Activated naive CD8-positive, alpha-beta T cell treated with anti-CD3 and anti-CD28 coated beads, Interleukin-2, amount 50 U/mL, for 24 hours (primary cell): ENCODE measurements around the gene LHFPL6.
A peak's percentile ranks its signal among the peaks of the same experiment; 100 is the strongest.

Experiments
- ATAC-seq: fragments of 150-1000 bp; cut with Tn5 transposase; one replicate; pipeline ENCODE4 v1.10.0; 2021
- DNase-seq: peaks from one replicate; pipeline ENCODE4 v3.0.0; 2021
- H3K27ac Mint-ChIP-seq: one replicate; pipeline ENCODE4 v1.8.0; 2021; ENCODE audit warnings: mild to moderate bottlenecking, mixed read lengths
- H3K27me3 Mint-ChIP-seq: one replicate; pipeline ENCODE4 v1.8.0; 2021; ENCODE audit warnings: mixed read lengths
- H3K36me3 Mint-ChIP-seq: one replicate; pipeline ENCODE4 v1.8.0; 2021; ENCODE audit warnings: low read depth, mixed read lengths
- H3K4me1 Mint-ChIP-seq: one replicate; pipeline ENCODE4 v1.8.0; 2021; ENCODE audit warnings: mixed read lengths
- H3K4me3 Mint-ChIP-seq: one replicate; pipeline ENCODE4 v1.8.0; 2021; ENCODE audit warnings: mild to moderate bottlenecking, moderate library complexity, mixed read lengths
- H3K9me3 Mint-ChIP-seq: one replicate; pipeline ENCODE4 v1.8.0; 2021; ENCODE audit warnings: mixed read lengths

LHFPL6 gene

DNA sequence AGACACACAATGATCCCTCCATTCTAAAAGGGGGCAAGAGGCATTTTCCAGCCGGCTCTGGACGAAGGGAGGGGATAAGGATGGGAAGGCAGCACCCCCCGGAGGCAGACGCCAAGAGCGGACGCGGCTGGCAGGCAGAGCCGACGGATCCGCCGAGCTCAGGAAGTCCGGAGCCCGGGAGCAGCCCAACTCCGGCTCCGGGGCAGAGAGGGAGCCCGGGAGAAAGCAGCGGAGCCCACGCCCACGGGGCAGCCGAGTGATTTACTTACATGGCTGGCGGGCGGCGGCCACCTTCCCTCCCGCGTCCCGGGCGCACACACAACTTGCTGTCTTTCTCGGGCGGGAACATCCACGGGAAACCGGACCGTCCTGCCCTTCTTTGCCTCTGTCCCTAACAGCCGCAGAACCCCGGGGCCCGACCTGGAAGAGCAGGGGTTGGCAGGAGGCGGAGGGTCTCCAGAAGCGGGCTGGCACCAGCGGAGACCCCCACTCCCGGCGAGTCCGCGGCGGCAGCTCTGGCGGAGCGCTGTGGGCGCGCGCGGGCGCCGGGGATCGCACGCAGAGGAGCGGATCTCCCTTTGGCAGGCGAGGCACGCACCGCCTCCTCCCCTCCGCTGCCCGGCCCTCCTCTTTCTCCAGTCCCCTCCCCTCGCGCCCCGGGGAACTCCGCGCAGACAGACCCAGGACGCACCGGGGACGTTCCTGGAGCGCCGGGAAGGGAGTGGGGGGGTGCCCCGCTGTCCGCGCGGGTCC lies at the start of gene LHFPL6:
Gene LHFPL6, minus strand, starts transcription at position 580 of the 753 bp plus-strand sequence.
- DNase-seq (peak; percentile 74), ATAC-seq (peak; percentile 97)
- H3K36me3 Mint-ChIP-seq: no peaks in the 10 kb centered on the region
- peaks cover 53% of the 10 kb centered on the region for H3K27me3 Mint-ChIP-seq
- H3K27ac Mint-ChIP-seq: no peak within 1 kb of the TSS
- H3K4me3 Mint-ChIP-seq: peak within 1 kb of the TSS; percentile 80
- H3K9me3 Mint-ChIP-seq: no peaks in the 10 kb centered on the region
- peaks cover 14% of the 10 kb centered on the region for H3K4me1 Mint-ChIP-seq

DNA sequence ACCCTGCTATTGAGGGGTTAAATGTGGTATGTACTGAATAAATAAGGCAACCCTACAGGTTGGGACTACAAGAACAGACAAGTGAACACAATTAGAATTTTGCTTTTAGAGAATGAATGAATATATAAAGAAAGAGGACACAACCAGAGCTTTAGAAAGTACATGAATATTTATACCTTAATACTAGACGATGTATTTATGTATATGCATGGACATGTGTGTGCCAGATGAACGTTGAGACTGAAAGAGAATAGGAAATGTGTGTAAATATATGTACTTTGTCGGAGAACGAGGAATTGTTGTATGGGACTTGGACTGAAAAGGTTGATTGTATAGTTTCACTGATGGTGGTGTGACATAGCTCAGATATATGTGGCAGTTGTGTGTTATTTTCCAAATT lies 43.1 kb upstream of the LHFPL6 start:
- DNase-seq: no peak
- no peak for ATAC-seq
- no peak overlapping the region for H3K27ac Mint-ChIP-seq
- peaks cover 9% of the 10 kb centered on the region for H3K27me3 Mint-ChIP-seq
- H3K4me3 Mint-ChIP-seq: no peak overlapping the region
- no peaks in the 10 kb centered on the region for H3K9me3 Mint-ChIP-seq
- H3K4me1 Mint-ChIP-seq: no peaks in the 10 kb centered on the region
- no peaks in the 10 kb centered on the region for H3K36me3 Mint-ChIP-seq

DNA sequence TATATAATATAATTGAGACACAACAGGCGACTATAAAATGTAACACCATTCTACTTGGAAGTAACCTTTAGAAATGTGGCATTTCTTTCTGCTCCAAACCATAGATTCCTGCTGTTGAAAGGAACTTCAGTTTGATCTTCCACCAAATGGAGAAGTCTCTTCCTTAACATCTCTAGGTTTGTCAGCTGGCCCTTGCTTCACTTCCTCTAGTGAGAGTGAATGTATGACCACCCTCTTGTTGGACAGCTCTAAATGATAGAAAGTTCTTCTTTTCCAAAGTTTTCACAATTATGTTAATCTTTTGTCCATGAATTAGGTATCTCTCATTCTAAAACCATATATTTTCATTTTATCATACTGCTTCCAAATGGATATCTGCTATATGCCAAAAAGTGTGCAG lies 38.7 kb upstream of the LHFPL6 start:
- no peak overlapping the region for H3K4me3 Mint-ChIP-seq
- no peaks in the 10 kb centered on the region for H3K9me3 Mint-ChIP-seq
- no peaks in the 10 kb centered on the region for H3K4me1 Mint-ChIP-seq
- H3K27me3 Mint-ChIP-seq: peaks cover 19% of the 10 kb centered on the region
- DNase-seq (no peak), ATAC-seq (no peak)
- H3K27ac Mint-ChIP-seq: no peak overlapping the region
- no peaks in the 10 kb centered on the region for H3K36me3 Mint-ChIP-seq

DNA sequence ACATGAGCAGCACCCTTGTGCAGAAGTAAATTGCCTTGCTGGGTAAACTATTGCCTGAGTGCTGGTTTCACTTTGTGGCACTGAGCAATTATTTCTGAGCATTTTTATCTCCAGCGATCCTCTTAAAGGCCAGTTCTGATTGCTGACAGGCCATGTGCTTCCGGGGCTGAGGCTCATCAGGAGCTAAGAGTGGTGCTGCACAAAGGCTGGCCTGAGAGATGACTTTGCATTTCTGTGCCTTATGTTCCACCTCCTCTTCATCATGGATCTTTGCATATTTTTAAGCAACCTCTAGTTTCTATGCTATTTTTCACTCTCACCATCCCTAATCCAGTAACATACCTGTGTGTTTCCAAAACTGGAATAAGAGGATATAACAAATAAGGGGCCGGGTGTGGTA lies 34.9 kb upstream of the LHFPL6 start:
- Mint-ChIP-seq H3K27me3 (peaks cover 24% of the 10 kb centered on the region), H3K9me3 (no peaks in the 10 kb centered on the region), H3K36me3 (no peaks in the 10 kb centered on the region), H3K27ac (no peak overlapping the region), H3K4me1 (no peaks in the 10 kb centered on the region), H3K4me3 (no peak overlapping the region)
- ATAC-seq: no peak
- DNase-seq: no peak

DNA sequence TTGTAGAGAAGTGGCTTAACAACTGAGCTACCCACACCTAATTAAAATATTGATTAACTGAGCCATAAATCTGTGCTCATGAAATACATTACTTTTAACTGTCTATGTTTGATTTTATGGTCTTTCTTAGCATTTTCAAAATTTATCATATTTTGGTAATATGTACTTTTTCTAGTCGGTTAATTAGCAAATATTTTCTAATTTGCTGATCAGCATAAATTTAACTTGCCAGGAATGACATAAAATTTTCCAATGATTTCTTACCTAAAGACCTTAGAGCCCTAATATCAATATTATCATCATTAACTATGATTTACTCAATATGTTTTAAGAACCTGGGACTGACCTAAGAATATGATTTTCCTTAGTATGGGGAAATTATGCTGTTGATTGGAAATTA lies 32.6 kb upstream of the LHFPL6 start:
- Mint-ChIP-seq H3K36me3 (peaks cover 1% of the 10 kb centered on the region), H3K4me1 (no peaks in the 10 kb centered on the region), H3K27me3 (peaks cover 26% of the 10 kb centered on the region), H3K27ac (no peak overlapping the region), H3K9me3 (peaks cover 13% of the 10 kb centered on the region), H3K4me3 (no peak overlapping the region)
- no peak for ATAC-seq
- no peak for DNase-seq

DNA sequence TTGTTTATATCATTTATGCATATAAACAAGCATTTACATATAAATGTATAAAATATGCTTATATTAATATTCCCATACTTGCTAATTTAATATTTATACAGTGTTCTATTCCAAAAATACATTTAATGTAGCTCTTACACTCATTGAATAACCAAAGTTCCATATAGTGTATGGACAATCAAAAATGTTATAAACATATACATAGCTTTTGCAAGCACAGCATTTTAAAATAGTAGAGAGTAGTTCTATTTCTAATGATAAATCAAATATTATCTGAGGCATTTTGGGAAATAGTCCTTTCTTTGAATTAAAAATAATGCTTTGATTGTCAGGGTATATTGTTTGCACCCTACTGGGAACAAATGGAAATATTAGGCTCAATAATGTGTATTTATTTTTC lies 30.0 kb upstream of the LHFPL6 start:
- H3K4me3 Mint-ChIP-seq: no peak overlapping the region
- DNase-seq: no peak
- H3K27me3 Mint-ChIP-seq: peaks cover 24% of the 10 kb centered on the region
- H3K36me3 Mint-ChIP-seq: peaks cover 1% of the 10 kb centered on the region
- peaks cover 22% of the 10 kb centered on the region for H3K9me3 Mint-ChIP-seq
- no peak overlapping the region for H3K27ac Mint-ChIP-seq
- ATAC-seq: no peak
- H3K4me1 Mint-ChIP-seq: no peaks in the 10 kb centered on the region

DNA sequence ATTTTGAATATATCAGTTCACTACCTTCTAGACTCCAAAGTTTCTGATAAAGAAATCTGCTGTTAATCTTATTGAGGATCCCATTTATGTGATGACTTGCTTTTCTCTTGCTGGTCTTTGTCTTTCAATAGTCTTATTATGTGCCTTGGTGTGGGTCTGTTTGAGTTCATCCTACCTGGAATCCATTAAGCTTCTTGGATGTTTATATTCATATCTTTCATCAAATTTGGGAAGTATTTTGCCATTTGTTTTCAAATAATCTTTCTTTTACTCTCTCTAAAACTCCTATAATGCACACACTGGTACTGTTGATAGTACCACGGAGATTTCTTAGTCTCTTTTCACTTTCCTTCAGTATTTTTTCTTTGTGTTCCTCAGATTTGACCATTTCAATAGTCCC lies 28.3 kb upstream of the LHFPL6 start:
- H3K9me3 Mint-ChIP-seq: peaks cover 22% of the 10 kb centered on the region
- no peak for ATAC-seq
- peaks cover 17% of the 10 kb centered on the region for H3K27me3 Mint-ChIP-seq
- H3K4me3 Mint-ChIP-seq: no peak overlapping the region
- peaks cover 1% of the 10 kb centered on the region for H3K36me3 Mint-ChIP-seq
- no peak for DNase-seq
- H3K27ac Mint-ChIP-seq: no peak overlapping the region
- no peaks in the 10 kb centered on the region for H3K4me1 Mint-ChIP-seq

DNA sequence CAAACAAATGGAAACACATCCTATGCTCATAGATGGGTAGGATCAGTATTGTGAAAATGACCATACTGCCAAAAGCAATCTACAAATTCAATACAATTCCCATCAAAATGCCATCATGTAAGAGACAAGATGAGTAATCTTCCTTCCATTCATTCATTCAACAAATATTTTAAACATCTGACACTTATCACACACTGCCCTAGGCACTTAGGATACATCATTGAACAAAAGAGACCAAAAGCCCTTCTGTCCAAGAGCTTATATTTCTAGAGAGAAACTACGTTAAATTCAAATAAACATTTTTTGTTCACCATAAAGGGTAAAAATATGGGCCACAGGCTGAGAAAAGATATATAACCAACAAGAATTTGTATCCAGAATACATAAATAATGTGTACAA lies 20.5 kb upstream of the LHFPL6 start:
- Mint-ChIP-seq H3K9me3 (no peaks in the 10 kb centered on the region), H3K36me3 (no peaks in the 10 kb centered on the region), H3K4me1 (no peaks in the 10 kb centered on the region), H3K27me3 (peaks cover 2% of the 10 kb centered on the region), H3K4me3 (no peak overlapping the region), H3K27ac (no peak overlapping the region)
- ATAC-seq: no peak
- no peak for DNase-seq

DNA sequence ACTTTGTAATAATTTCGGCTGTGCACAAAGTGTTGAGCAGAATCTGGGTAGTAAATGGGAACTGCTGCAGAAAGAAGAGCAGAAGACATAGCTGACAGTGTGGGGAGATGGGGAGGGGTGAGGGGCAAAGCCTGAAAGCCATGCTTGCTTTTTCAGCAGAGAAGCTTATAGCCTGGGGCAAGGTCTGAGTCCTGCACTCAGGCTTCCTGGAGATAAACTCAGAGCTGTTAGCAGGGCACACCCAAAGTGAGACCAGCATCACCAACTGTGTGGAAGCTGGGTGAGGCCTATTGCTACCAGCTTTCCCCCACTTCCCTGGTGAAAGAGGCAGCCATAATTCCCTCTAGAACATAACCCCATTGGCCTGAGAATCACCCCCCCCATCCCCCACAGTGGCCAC lies 15.6 kb upstream of the LHFPL6 start:
- no peak for DNase-seq
- ATAC-seq: no peak
- no peaks in the 10 kb centered on the region for H3K9me3 Mint-ChIP-seq
- no peak overlapping the region for H3K27ac Mint-ChIP-seq
- peaks cover 2% of the 10 kb centered on the region for H3K27me3 Mint-ChIP-seq
- no peaks in the 10 kb centered on the region for H3K4me1 Mint-ChIP-seq
- no peaks in the 10 kb centered on the region for H3K36me3 Mint-ChIP-seq
- no peak overlapping the region for H3K4me3 Mint-ChIP-seq

DNA sequence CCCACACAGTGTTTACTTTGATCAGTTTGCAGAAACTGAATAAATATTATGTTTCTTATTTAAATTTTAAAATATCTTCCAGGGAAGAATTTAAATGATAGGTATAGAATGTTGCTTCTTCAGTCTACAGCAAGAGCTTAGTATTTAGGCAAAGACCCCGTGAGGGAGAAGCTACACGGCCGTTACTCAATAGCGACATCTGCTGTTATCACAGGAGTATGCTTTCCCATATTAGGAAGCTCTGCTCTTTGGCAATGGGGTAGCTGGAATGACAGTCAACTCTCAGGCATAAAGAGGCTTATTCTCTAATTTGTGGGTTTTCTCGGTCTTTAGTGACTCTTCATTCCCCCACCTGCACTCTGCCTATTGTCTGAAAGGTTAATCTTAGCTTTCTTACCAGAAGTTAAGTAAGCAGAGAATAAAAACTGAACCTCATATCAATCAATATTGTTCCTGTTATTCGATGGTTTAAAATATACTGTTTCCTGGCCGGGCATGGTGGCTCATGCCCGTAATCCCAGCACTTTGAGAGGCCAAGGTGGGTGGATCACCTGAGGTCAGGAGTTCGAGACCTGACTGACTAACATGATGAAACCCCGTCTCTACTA lies 13.2 kb upstream of the LHFPL6 start:
- Mint-ChIP-seq H3K9me3 (no peaks in the 10 kb centered on the region), H3K4me3 (no peak overlapping the region), H3K36me3 (no peaks in the 10 kb centered on the region), H3K27me3 (peaks cover 2% of the 10 kb centered on the region), H3K27ac (no peak overlapping the region), H3K4me1 (no peaks in the 10 kb centered on the region)
- DNase-seq: peak; percentile 25
- ATAC-seq: peak; percentile 68

DNA sequence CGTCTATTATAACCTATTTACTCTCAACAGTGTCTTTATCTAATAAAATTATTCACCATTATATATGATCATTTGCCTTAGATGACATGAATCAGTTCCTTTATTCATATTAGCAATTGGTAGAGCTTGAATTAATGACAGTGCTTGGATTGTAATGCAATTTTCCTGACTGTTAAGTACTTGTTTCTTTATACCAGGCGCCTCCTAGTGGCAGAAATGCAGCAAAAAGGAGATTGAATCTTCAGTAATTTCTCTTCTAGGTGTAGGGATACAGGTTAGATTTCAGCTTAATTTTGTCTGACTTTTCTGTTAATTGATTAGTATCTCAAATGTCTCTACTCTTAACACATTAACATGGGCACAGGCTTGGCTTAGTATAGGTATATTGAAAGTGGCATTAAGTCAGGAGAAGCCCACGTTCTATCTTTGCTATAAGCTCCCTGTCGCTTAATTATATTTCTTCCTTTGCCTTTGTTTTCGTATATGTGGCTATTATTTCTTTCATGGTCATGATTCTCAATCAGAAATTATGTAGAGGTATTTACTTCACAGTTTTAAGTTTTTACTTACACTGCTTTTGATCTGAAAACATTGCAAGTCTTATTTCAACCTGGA lies 9.1 kb upstream of the LHFPL6 start:
- H3K36me3 Mint-ChIP-seq: no peaks in the 10 kb centered on the region

DNA sequence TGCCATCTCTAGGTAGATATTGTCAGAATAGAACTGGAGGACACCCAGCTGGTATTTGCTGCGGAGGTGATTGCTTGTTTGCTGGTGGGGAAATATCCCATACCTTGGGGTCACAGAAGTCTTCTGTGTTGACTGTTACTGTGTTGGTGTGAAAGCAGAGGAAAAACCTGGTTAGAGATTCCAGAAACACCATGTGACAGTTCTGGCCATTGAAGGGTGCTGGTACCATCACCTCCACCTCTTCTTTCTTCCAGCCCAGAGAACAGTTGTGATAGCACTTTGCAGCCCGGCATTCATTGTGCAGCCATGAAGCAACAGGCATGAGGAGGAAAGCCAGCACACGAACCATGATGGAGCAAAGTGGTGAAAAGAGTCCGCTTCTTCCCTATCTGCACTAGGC lies 4.9 kb upstream of the LHFPL6 start:
- no peak overlapping the region for H3K4me3 Mint-ChIP-seq
- H3K27ac Mint-ChIP-seq: no peak overlapping the region
- no peaks in the 10 kb centered on the region for H3K9me3 Mint-ChIP-seq
- H3K4me1 Mint-ChIP-seq: peaks cover 7% of the 10 kb centered on the region
- no peaks in the 10 kb centered on the region for H3K36me3 Mint-ChIP-seq
- no peak for DNase-seq
- H3K27me3 Mint-ChIP-seq: peaks cover 26% of the 10 kb centered on the region
- ATAC-seq: no peak

More for the DNA sequence above, 9.1 kb upstream of the LHFPL6 start:
- Mint-ChIP-seq H3K9me3 (no peaks in the 10 kb centered on the region), H3K4me3 (no peak overlapping the region), H3K27ac (no peak overlapping the region), H3K27me3 (peaks cover 8% of the 10 kb centered on the region), H3K4me1 (no peaks in the 10 kb centered on the region)
- DNase-seq: peak; percentile 55
- no peak for ATAC-seq

DNA sequence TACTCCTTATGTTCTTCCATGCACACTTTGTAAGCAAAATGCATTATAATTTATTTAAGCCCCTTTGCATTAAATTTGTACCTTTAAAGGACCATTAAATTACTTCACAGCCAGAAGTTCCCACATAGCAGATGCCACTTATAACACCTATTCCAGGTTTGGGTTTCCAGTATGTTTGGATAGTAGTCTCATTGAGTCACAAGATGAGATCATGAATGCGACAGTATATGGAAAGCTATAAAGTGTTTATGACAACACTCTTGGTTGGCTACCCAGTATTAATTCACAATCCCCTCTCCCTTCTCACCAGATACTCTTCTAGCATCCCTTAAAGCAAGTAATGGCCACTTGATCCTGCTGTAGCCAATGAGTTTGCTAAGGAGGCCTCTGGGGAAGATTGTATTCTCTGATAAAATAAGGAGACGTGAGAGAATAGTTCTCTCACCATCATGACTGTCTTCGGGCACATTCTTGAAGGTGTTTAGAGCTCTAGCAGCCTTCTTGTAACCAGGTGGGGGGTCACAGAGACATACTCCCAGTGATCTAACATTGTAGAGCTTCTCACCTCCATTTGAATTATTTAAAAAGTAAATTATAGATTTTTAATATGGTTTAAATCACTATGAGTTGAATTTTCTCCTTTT lies 2.8 kb upstream of the LHFPL6 start:
- DNase-seq (no peak), ATAC-seq (no peak)
- Mint-ChIP-seq H3K27ac (no peak overlapping the region), H3K9me3 (no peaks in the 10 kb centered on the region), H3K27me3 (peaks cover 43% of the 10 kb centered on the region), H3K36me3 (no peaks in the 10 kb centered on the region), H3K4me3 (no peak overlapping the region), H3K4me1 (peaks cover 14% of the 10 kb centered on the region)

DNA sequence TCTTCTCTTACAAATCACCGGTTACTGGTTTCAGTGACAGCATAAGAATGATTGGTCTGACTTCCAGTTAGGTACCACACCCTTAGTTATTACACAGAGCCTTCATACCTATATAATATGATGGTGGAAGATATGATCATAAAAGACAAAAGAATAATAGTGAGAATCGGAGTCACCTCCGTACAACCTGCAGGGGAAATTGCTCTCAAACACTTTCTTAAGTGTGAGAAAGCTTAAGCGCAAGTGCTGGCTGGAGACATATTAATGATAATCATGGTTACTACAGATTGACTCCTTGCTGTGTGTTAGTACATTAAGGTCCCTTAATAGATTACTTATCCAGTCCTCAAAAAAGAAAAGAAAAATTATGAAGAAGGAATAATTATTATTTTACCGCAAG lies 1.8 kb upstream of the LHFPL6 start:
- ATAC-seq: no peak
- Mint-ChIP-seq H3K4me1 (peaks cover 14% of the 10 kb centered on the region), H3K36me3 (no peaks in the 10 kb centered on the region), H3K4me3 (no peak overlapping the region), H3K27me3 (peaks cover 51% of the 10 kb centered on the region), H3K27ac (no peak overlapping the region), H3K9me3 (no peaks in the 10 kb centered on the region)
- no peak for DNase-seq

DNA sequence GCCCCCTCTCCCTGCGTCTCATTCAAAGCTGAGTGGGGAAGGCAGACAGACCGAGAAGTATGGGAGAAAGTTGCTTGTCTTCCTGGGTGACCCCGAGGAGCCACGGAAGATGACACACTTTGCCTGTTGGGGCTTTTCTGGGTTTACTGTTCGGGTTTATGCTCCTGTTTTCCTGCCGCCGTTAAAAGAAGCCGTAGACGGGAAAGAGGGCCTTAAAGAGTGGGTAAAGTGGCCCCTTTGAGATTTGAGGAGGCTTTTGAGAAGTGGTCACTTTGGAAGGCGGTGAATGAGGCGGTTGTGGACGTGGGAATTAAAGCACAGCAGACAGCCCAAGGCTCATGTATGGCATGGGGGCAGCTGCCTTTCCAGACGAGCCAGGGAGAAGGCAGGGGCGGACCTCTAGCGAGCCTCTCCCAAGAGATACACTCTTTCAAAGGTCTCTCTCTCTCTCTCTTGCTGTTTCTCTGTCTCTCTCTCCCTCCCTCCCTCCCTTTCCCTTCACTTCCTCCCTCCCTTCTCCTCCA lies 493 bp upstream of the LHFPL6 start:
- no peak overlapping the region for H3K27ac Mint-ChIP-seq

More for the DNA sequence above, 493 bp upstream of the LHFPL6 start:
- Mint-ChIP-seq H3K4me1 (peaks cover 14% of the 10 kb centered on the region), H3K36me3 (no peaks in the 10 kb centered on the region), H3K4me3 (peak overlapping the region; percentile 80), H3K27me3 (peaks cover 53% of the 10 kb centered on the region), H3K9me3 (no peaks in the 10 kb centered on the region)
- ATAC-seq: peak; percentile 38
- no peak for DNase-seq
